IMR-90 (cell line): ENCODE data around the gene CLIC2. TPM values are rescaled to one million over a fixed set of nuclear protein-coding genes. Genes with fewer than 3 reads are reported as not detected.
"Not testable (repeated sequence)": the region's sequence is repeated elsewhere in the genome, so short reads cannot be mapped to it uniquely, and the experiment has no call there.

Experiments used
- ATAC-seq: fragments of 200-7000 bp; cut with Tn5 transposase; 2 replicates; pipeline ENCODE4 v1.9.1; 2020; ENCODE audit warnings: low read depth, mild to moderate bottlenecking, moderate library complexity
- BruUV-seq: library from RNA; stranded (reverse); fragments of 400-500 nt; replicated peaks from 2 replicates; lab custom pipeline; 2021; lab: Mats Ljungman, UMichigan
- CTCF ChIA-PET: fragments of 300-600 bp; formaldehyde crosslinking; extraction: SDS; loops from one replicate; lab custom pipeline; 2021; ENCODE audit warnings: antibody characterized with exemption; lab: Yijun Ruan, JAX
- POLR2A ChIA-PET: fragments of 300-600 bp; sonication (Branson Sonifier 250); formaldehyde crosslinking; loops from one replicate; lab custom pipeline; 2022; ENCODE audit warnings: antibody characterized with exemption; ENCODE audit not compliant: unreplicated experiment; lab: Charles Lee
- DNase-seq: peaks from one replicate; pipeline ENCODE4 v3.0.0; 2013
- H2AFZ ChIP-seq: replicated peaks from 2 replicates; pipeline ENCODE3; 2013; ENCODE audit warnings: low read length, mild to moderate bottlenecking; ENCODE audit not compliant: poor library complexity
- H2AK5ac ChIP-seq: 2 replicates; pipeline ENCODE4 v1.6.1; 2013; ENCODE audit warnings: low read depth, low read length, inconsistent platforms
- H2AK9ac ChIP-seq: replicated peaks from 2 replicates; pipeline ENCODE3; 2013; ENCODE audit warnings: mild to moderate bottlenecking, low read depth, low read length, moderate library complexity; ENCODE audit not compliant: poor library complexity
- H2BK120ac ChIP-seq: 2 replicates; pipeline ENCODE4 v1.6.1; 2013; ENCODE audit warnings: low read depth, low read length, inconsistent platforms
- H2BK15ac ChIP-seq: 3 replicates; pipeline ENCODE4 v1.6.1; 2013; ENCODE audit warnings: low read depth, low read length, inconsistent platforms
- H2BK20ac ChIP-seq: 2 replicates; pipeline ENCODE4 v1.6.1; 2013; ENCODE audit warnings: low read depth, mild to moderate bottlenecking, inconsistent platforms, low read length, moderate library complexity
- H2BK5ac ChIP-seq: 2 replicates; pipeline ENCODE4 v1.6.1; 2013; ENCODE audit warnings: mild to moderate bottlenecking, low read depth, low read length, inconsistent platforms; ENCODE audit not compliant: poor library complexity, severe bottlenecking
- H3K14ac ChIP-seq: replicated peaks from 2 replicates; pipeline ENCODE4 v1.6.1; 2013; ENCODE audit warnings: low read depth, low read length, inconsistent platforms
- H3K18ac ChIP-seq: 2 replicates; pipeline ENCODE4 v1.6.1; 2013; ENCODE audit warnings: low read depth, low read length, control low read depth
- H3K23ac ChIP-seq: 2 replicates; pipeline ENCODE4 v1.6.1; 2013; ENCODE audit warnings: low read depth, low read length, inconsistent platforms
- H3K27ac ChIP-seq: 2 replicates; pipeline ENCODE4 v1.5.1; 2013; ENCODE audit warnings: mild to moderate bottlenecking, control low read depth, low read length; ENCODE audit not compliant: insufficient read depth
- H3K27me3 ChIP-seq: 2 replicates; pipeline ENCODE4 v1.6.1; 2013; ENCODE audit warnings: low read length; ENCODE audit not compliant: control insufficient read depth, insufficient read depth
- H3K36me3 ChIP-seq: 2 replicates; pipeline ENCODE4 v1.6.1; 2013; ENCODE audit warnings: low read length, mixed read lengths; ENCODE audit not compliant: control insufficient read depth, insufficient read depth
- H3K4ac ChIP-seq: 2 replicates; pipeline ENCODE4 v1.6.1; 2013; ENCODE audit warnings: low read depth, low read length, inconsistent platforms
- H3K4me1 ChIP-seq: 2 replicates; pipeline ENCODE4 v1.6.1; 2013; ENCODE audit warnings: low read length, mixed read lengths; ENCODE audit not compliant: control insufficient read depth, insufficient read depth
- H3K4me2 ChIP-seq: 2 replicates; pipeline ENCODE4 v1.6.1; 2013; ENCODE audit warnings: low read depth, mild to moderate bottlenecking, control low read depth, low read length, moderate library complexity
- H3K4me3 ChIP-seq: 2 replicates; pipeline ENCODE4 v1.5.1; 2013; ENCODE audit warnings: low read depth, mild to moderate bottlenecking, control low read depth, low read length, moderate library complexity; ENCODE audit not compliant: insufficient read depth
- H3K56ac ChIP-seq: 2 replicates; pipeline ENCODE4 v1.6.1; 2013; ENCODE audit warnings: low read length, inconsistent platforms; ENCODE audit not compliant: insufficient read depth; ENCODE audit errors: extremely low read depth
- H3K79me1 ChIP-seq, 2 experiments: 2 replicates each; pipeline ENCODE4 v1.6.1; 2013; ENCODE audit warnings: low read length in 2 of 2, inconsistent platforms in 1 of 2, low read depth in 1 of 2
- H3K9ac ChIP-seq: 2 replicates; pipeline ENCODE4 v1.6.1; 2013; ENCODE audit warnings: low read depth, low read length, control low read depth
- H3K9me1 ChIP-seq: 2 replicates; pipeline ENCODE4 v1.6.1; 2013; ENCODE audit warnings: low read length, inconsistent platforms; ENCODE audit not compliant: insufficient read depth
- H3K9me3 ChIP-seq: 2 replicates; pipeline ENCODE4 v1.6.1; 2013; ENCODE audit warnings: low read length; ENCODE audit not compliant: control insufficient read depth, insufficient read depth
- H4K20me1 ChIP-seq: 2 replicates; pipeline ENCODE4 v1.6.1; 2013; ENCODE audit warnings: low read length, inconsistent platforms; ENCODE audit not compliant: insufficient read depth
- H4K5ac ChIP-seq: 2 replicates; pipeline ENCODE4 v1.6.1; 2013; ENCODE audit warnings: mild to moderate bottlenecking, low read depth, low read length, control low read depth
- H4K8ac ChIP-seq, 2 experiments: 2 replicates each; pipeline ENCODE4 v1.6.1; 2013; ENCODE audit warnings: low read depth in 2 of 2, low read length in 2 of 2, control low read depth in 1 of 2, inconsistent platforms in 1 of 2
- H4K91ac ChIP-seq: 2 replicates; pipeline ENCODE4 v1.6.1; 2013; ENCODE audit warnings: low read depth, low read length, inconsistent platforms; ENCODE audit not compliant: insufficient read depth
- USF2 ChIP-seq: fragments of 150-350 bp; IDR thresholded peaks from 2 replicates; pipeline ENCODE4 v1.6.1; 2017; ENCODE audit warnings: mild to moderate bottlenecking, antibody characterized with exemption, low read length, low read depth
- WGBS, 2 experiments: methylation state at CpG; one replicate each; pipeline versions ENCODE4 v1.1.5 to v1.1.7; 2013; ENCODE audit warnings: missing lambda C conversion rate in 2 of 2; ENCODE audit not compliant: insufficient read length in 1 of 2; ENCODE audit errors: extremely low coverage in 2 of 2; 5-methylcytosine and 5-hydroxymethylcytosine counted together
- dilution Hi-C: fragments of 300-500 bp; cut with HindIII; formaldehyde crosslinking; loops from one replicate; pipeline ENCODE4 v1.14.3; 2018; ENCODE audit warnings: low sequenced_read_pairs; ENCODE audit not compliant: unreplicated experiment
- in situ Hi-C: fragments of 300-500 bp; cut with MboI; formaldehyde crosslinking; loops from 3 replicates; pipeline ENCODE4 v1.14.3; 2019; ENCODE audit warnings: low sequenced_read_pairs, inconsistent platforms, mixed read lengths
- intact Hi-C: fragments of 100-400 bp; cut with micrococcal nuclease; formaldehyde crosslinking; loops from 2 replicates; pipeline ENCODE4 v1.10.0; 2022
- polyA plus RNA-seq, 3 experiments: library from polyadenylated mRNA; depleted of rRNA; stranded (reverse); fragments of >200 nt; gene quantifications; 2 replicates each; pipeline ENCODE4 v1.2.3, GENCODE V29; 2012; ENCODE audit warnings: low replicate concordance in 1 of 3
- total RNA-seq: library from RNA; depleted of rRNA; stranded (reverse); fragments of >200 nt; gene quantifications from 2 replicates; pipeline ENCODE4 v1.2.3, GENCODE V29; 2012

Gene CLIC2
- total and polyA plus RNA-seq, 2 of the 4 experiments (the other 2 are of a cell fraction), result 0.07 to 0.18 TPM

DNA sequence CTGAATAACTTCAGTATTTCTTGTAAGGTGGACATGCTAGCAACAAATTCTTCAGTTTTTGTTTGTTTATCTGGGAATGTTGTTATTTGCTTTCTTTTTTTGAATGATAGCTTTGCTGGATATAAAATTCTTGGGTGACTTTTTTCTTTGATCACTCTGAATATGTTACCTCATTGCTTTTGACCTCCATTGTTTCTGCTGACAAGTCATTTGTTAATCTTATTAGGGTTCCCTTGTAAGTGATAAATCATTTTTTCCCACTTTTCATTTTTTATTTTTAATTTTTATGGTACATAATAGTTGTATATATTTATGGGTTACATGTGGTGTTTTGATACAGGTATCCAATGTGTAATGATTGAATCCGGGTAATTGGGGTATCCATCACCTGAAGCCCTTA is 63.4 kb downstream of the CLIC2 start:
- H4K5ac ChIP-seq, result no peak overlapping the region
- H2BK20ac ChIP-seq, result no peak overlapping the region
- in situ Hi-C loops, result no loop called here
- no peak overlapping the region for H2BK120ac ChIP-seq
- H3K4me2 ChIP-seq, result no peak overlapping the region
- no TSS peak for BruUV-seq
- no peak overlapping the region for H2AK5ac ChIP-seq
- ChIA-PET POLR2A (no interaction called here), CTCF (no interaction called here)
- H3K9me1 ChIP-seq, result no peaks in the 10 kb centered on the region
- TF ChIP-seq USF2, result no peak
- DNase-seq (no peak), ATAC-seq (no peak)
- H4K91ac ChIP-seq, result no peak overlapping the region
- no peak overlapping the region for H4K8ac ChIP-seq
- no peak overlapping the region for H2BK15ac ChIP-seq
- WGBS, 2 experiments, result no CpG with 5 or more reads among the region's 1 CpG
- H3K36me3 ChIP-seq, result no peaks in the 10 kb centered on the region
- no peak overlapping the region for H3K23ac ChIP-seq
- intact Hi-C loops, result no loop called here
- H4K20me1 ChIP-seq, result no peaks in the 10 kb centered on the region
- H2AK9ac ChIP-seq, result no peak overlapping the region
- H3K27me3 ChIP-seq, result no peaks in the 10 kb centered on the region
- no peak overlapping the region for H3K9ac ChIP-seq
- no peak overlapping the region for H3K56ac ChIP-seq
- H2AFZ ChIP-seq, result no peak overlapping the region
- H3K4me1 ChIP-seq, result no peaks in the 10 kb centered on the region
- no peak overlapping the region for H2BK5ac ChIP-seq
- H3K27ac ChIP-seq, result no peak overlapping the region
- H3K9me3 ChIP-seq, result no peaks in the 10 kb centered on the region
- no peak overlapping the region for H3K4ac ChIP-seq
- H3K14ac ChIP-seq, result no peak overlapping the region
- no peak overlapping the region for H3K4me3 ChIP-seq
- no peaks in the 10 kb centered on the region for H3K79me1 ChIP-seq
- H3K18ac ChIP-seq, result no peak overlapping the region
- dilution Hi-C loops, result no loop called here

DNA sequence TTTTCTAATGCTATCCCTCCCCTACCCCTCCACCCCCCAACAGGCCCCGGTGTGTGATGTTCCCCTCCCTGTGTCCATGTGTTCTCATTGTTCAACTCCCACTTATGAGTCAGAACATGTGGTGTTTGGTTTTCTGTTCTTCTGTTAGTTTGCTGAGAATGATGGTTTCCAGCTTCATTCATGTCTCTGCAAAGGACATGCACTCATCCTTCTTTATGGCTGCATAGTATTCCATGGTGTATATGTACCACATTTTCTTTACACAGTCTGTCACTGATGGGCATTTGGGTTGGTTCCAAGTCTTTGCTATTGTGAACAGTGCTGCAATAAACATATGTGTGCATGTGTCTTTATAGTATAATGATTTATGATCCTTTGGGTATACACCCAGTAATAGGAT is 66.4 kb downstream of the CLIC2 start:
- H4K8ac ChIP-seq, H3K18ac ChIP-seq, DNase-seq, H4K5ac ChIP-seq, H3K79me1 ChIP-seq, H3K36me3 ChIP-seq, H2AK9ac ChIP-seq, H2BK15ac ChIP-seq, H3K4me3 ChIP-seq, H2AK5ac ChIP-seq, H2BK5ac ChIP-seq, H3K56ac ChIP-seq, H3K27me3 ChIP-seq, H3K9me1 ChIP-seq, H3K9me3 ChIP-seq, H3K14ac ChIP-seq, H4K20me1 ChIP-seq, H4K91ac ChIP-seq, intact Hi-C loops, H3K27ac ChIP-seq, in situ Hi-C loops, H2BK20ac ChIP-seq, POLR2A ChIA-PET, H3K9ac ChIP-seq, ATAC-seq, H2AFZ ChIP-seq, H3K4me2 ChIP-seq, dilution Hi-C loops, H3K4me1 ChIP-seq, CTCF ChIA-PET, BruUV-seq, H2BK120ac ChIP-seq, H3K4ac ChIP-seq, H3K23ac ChIP-seq: not testable (repeated sequence)
- no CpG with 5 or more reads among the region's 1 CpG for WGBS, 2 experiments
